Mammary epithelial cell (primary cell): ENCODE data around the gene STAMBPL1.

ENCODE experiments used
- CTCF ChIP-seq, 2 donors: IDR thresholded peaks in 1 of 2; conservative IDR thresholded peaks in 1 of 2; 2 replicates each; pipeline ENCODE4 v1.5.1; 2011 to 2012; ENCODE audit warnings: inconsistent platforms in 2 of 2, low read length in 2 of 2, mild to moderate bottlenecking in 2 of 2, control low read depth in 1 of 2, low read depth in 1 of 2; ENCODE audit not compliant: insufficient read depth in 1 of 2; ENCODE audit errors: extremely low read depth in 1 of 2
- EZH2 ChIP-seq: IDR thresholded peaks from 2 replicates; pipeline ENCODE4 v1.6.1; 2012; ENCODE audit warnings: low read length, inconsistent platforms, borderline replicate concordance

DNA sequence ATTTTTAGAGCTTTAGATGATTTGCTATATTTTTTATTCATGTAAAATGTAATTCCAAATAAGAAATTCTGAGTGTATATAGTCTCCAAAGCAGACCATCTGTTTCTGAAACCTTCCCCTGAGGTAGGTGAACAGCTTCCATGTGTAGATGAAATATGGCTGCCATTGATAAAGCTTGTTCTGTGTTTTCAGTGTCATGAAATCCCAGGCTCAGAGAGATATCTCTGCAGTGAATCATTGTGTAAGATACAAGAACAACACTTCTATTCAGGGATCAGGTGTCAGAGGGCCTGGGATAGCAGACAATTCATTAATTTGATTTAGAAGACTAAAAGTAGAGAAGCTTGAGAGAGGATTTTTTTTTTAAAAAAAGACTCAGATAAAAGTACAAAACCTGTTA is 43.5 kb downstream of the STAMBPL1 start:
- TF ChIP-seq CTCF (conservative IDR thresholded peaks at IDR 0.05 in 1 of 2, IDR thresholded peaks at IDR 0.05 in 1 of 2; ENCODE audit: extremely low read depth in 1 of 2, insufficient read depth in 1 of 2, low read depth in 1 of 2, low read length in 2 of 2) (no peak), EZH2 (no peak)
